GM12873 (cell line): ENCODE results near the gene CACNA1C.

ENCODE experiments used
- CTCF ChIP-seq: IDR thresholded peaks from 2 replicates; pipeline ENCODE4 v1.5.1; 2012; ENCODE audit warnings: low read depth, mild to moderate bottlenecking, moderate library complexity, low read length, control low read depth; ENCODE audit not compliant: insufficient read depth; ENCODE audit errors: missing control alignments

The CACNA1C gene

GRCh38 chr12:2013086-2013485 lies 39.7 kb upstream of the CACNA1C start:
- no peak for TF ChIP-seq CTCF

GRCh38 chr12:2013527-2014223 lies 39.1 kb upstream of the CACNA1C start:
- no peak for TF ChIP-seq CTCF

- TF ChIP-seq CTCF, result no peak
Measured at GRCh38 chr12:2014231-2014630, 38.6 kb upstream of the CACNA1C start.

GRCh38 chr12:2016862-2017545 lies 35.8 kb upstream of the CACNA1C start:
- no peak for TF ChIP-seq CTCF

GRCh38 chr12:2017546-2018337 lies 35.0 kb upstream of the CACNA1C start:
- no peak for TF ChIP-seq CTCF

GRCh38 chr12:2018391-2018790 lies 34.4 kb upstream of the CACNA1C start:
- TF ChIP-seq CTCF, result no peak

GRCh38 chr12:2019126-2019525 lies 33.7 kb upstream of the CACNA1C start:
- no peak for TF ChIP-seq CTCF
